OCI-LY7 (cell line): ENCODE measurements around the gene DPYSL4. TPM values are rescaled to one million over a fixed set of nuclear protein-coding genes. Genes with fewer than 3 reads are reported as not detected.

Experiments used
- BruUV-seq: library from RNA; stranded (reverse); fragments of 400-500 nt; replicated peaks from 2 replicates; lab custom pipeline; 2021; lab: Mats Ljungman, UMichigan
- CTCF ChIA-PET: fragments of 300-600 bp; sonication (Branson Sonifier 250); formaldehyde crosslinking; loops from one replicate; lab custom pipeline; 2022; ENCODE audit warnings: antibody characterized with exemption; ENCODE audit not compliant: unreplicated experiment; lab: Charles Lee
- POLR2A ChIA-PET: fragments of 300-600 bp; sonication (Branson Sonifier 250); formaldehyde crosslinking; loops from one replicate; lab custom pipeline; 2022; ENCODE audit warnings: antibody characterized with exemption; lab: Charles Lee
- DNase-seq: peaks from one replicate; pipeline ENCODE4 v3.0.0-alpha.2; 2015; ENCODE audit warnings: low spot score
- H2AFZ ChIP-seq: fragments of 200-600 bp; sonication (generic), shearing (Covaris generic); 2 replicates; pipeline ENCODE4 v1.6.1; 2014; ENCODE audit warnings: mild to moderate bottlenecking, antibody characterized with exemption, low read length, moderate library complexity
- H3K27ac ChIP-seq: fragments of 200-600 bp; sonication (generic); 2 replicates; pipeline ENCODE4 v1.5.1; 2014; ENCODE audit warnings: mixed run types, low read depth, mild to moderate bottlenecking, moderate library complexity, low read length, inconsistent platforms; ENCODE audit not compliant: poor library complexity, severe bottlenecking
- H3K36me3 ChIP-seq: fragments of 200-600 bp; sonication (generic); 2 replicates; pipeline ENCODE4 v1.6.1; 2014; ENCODE audit warnings: mild to moderate bottlenecking, antibody characterized with exemption, low read length, moderate library complexity, mixed read lengths; ENCODE audit not compliant: insufficient read depth
- H3K4me1 ChIP-seq: fragments of 200-600 bp; sonication (generic); 2 replicates; pipeline ENCODE4 v1.5.1; 2014; ENCODE audit warnings: mild to moderate bottlenecking, low read length; ENCODE audit not compliant: insufficient read depth, poor library complexity, severe bottlenecking
- H3K4me2 ChIP-seq: fragments of 200-600 bp; sonication (generic); 2 replicates; pipeline ENCODE4 v1.6.1; 2014; ENCODE audit warnings: mild to moderate bottlenecking, low read length
- H3K4me3 ChIP-seq: fragments of 200-600 bp; sonication (generic); 2 replicates; pipeline ENCODE4 v1.5.1; 2014; ENCODE audit warnings: mild to moderate bottlenecking, low read depth, low read length; ENCODE audit not compliant: poor library complexity, severe bottlenecking
- H3K79me2 ChIP-seq: fragments of 200-600 bp; sonication (generic); 2 replicates; pipeline ENCODE4 v1.6.1; 2016; ENCODE audit warnings: low read depth, mild to moderate bottlenecking, low read length, moderate library complexity, mixed read lengths; ENCODE audit not compliant: insufficient read depth
- H3K9me2 ChIP-seq: fragments of 200-600 bp; sonication (generic); 2 replicates; pipeline ENCODE4 v1.6.1; 2016; ENCODE audit warnings: mild to moderate bottlenecking, low read length, mixed read lengths; ENCODE audit not compliant: insufficient read depth
- H3K9me3 ChIP-seq: fragments of 200-600 bp; sonication (generic); 2 replicates; pipeline ENCODE4 v1.6.1; 2014; ENCODE audit warnings: mild to moderate bottlenecking, mixed run types, low read length, mixed read lengths
- H4K20me1 ChIP-seq: fragments of 200-600 bp; sonication (generic); 2 replicates; pipeline ENCODE4 v1.6.1; 2014; ENCODE audit warnings: mild to moderate bottlenecking, antibody characterized with exemption, low read length, moderate library complexity, mixed read lengths; ENCODE audit not compliant: insufficient read depth
- CTCF ChIP-seq: fragments of 200-600 bp; sonication (generic); conservative IDR thresholded peaks from 2 replicates; pipeline ENCODE4 v1.5.1; 2014; ENCODE audit warnings: mild to moderate bottlenecking, antibody characterized with exemption, low read length, moderate library complexity, mixed read lengths
- EZH2phosphoT487 ChIP-seq: fragments of 200-600 bp; sonication (generic); IDR thresholded peaks from 2 replicates; pipeline ENCODE4 v1.6.1; 2018; ENCODE audit warnings: low read depth, borderline replicate concordance, mild to moderate bottlenecking, mixed run types, antibody characterized with exemption, low read length, moderate library complexity, mixed read lengths
- intact Hi-C: fragments of 100-400 bp; cut with micrococcal nuclease; formaldehyde crosslinking; loops from one replicate; pipeline ENCODE4 v1.10.0; 2022; ENCODE audit not compliant: unreplicated experiment
- total RNA-seq, 2 experiments: library from RNA; depleted of rRNA in 1 of 2; stranded (reverse); fragments of >200 nt in 1 of 2; shearing (Covaris generic) in 1 of 2; gene quantifications; 2 replicates each; pipeline ENCODE4 v1.2.3, GENCODE V29; 2014 to 2022

DPYSL4 gene
- total RNA-seq, 2 experiments from 2014 or later, result not detected

- Histone ChIP-seq H4K20me1 (no peaks in the 10 kb centered on the region), H3K4me2 (no peak overlapping the region), H3K36me3 (no peaks in the 10 kb centered on the region), H3K9me2 (no peaks in the 10 kb centered on the region), H3K4me3 (no peak overlapping the region), H3K9me3 (no peaks in the 10 kb centered on the region), H2AFZ (no peak overlapping the region), H3K27ac (no peak overlapping the region), H3K4me1 (no peaks in the 10 kb centered on the region), H3K79me2 (no peaks in the 10 kb centered on the region)
- TF ChIP-seq CTCF (no peak), EZH2phosphoT487 (no peak)
- ChIA-PET POLR2A (no interaction called here), CTCF (no interaction called here)
- DNase-seq, result no peak
- intact Hi-C loops, result loop anchor here (10.0 kb wide), 1 partner anchor 247 kb away; the partner anchor contains the start of gene PPP2R2D
- no TSS peak for BruUV-seq
Observed at GRCh38 chr10:132151286-132151950, 35.3 kb upstream of the DPYSL4 start.

DNA sequence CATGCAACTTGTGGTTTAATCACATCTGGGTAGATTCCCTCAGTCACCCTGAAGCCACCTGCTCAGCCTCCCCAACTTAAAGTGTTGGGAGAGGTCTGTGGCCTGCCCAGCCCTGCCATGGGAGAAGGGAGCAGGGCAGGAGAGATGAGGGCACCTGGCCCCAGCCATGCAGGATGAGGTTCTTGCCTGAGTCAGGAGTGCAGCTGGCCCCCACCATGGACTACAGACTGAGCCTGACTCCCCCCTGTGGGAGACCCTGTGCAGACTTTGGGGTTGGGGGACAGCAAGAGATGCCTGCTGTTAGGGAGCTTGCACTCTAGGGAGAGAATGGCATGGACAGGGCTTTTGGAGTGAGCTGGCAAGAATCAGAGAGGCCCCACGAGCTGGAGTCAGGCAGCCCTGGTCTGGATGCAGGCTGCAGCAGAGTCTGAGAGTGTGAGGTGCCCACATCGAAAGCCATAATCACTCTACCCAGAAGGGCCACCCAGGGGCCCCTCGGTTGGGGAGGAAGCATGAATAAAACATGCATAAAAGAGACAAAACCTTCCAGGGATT is 34.7 kb upstream of the DPYSL4 start:
- intact Hi-C loops, result loop anchor here (10.0 kb wide), 1 partner anchor 247 kb away; the partner anchor contains the start of gene PPP2R2D
- TF ChIP-seq CTCF, result no peak
- TF ChIP-seq EZH2phosphoT487, result no peak
- Histone ChIP-seq H2AFZ (no peak overlapping the region), H3K27ac (no peak overlapping the region), H3K4me3 (no peak overlapping the region), H3K9me3 (no peaks in the 10 kb centered on the region), H4K20me1 (no peaks in the 10 kb centered on the region), H3K4me2 (no peak overlapping the region), H3K79me2 (no peaks in the 10 kb centered on the region), H3K4me1 (no peaks in the 10 kb centered on the region), H3K36me3 (no peaks in the 10 kb centered on the region), H3K9me2 (no peaks in the 10 kb centered on the region)
- ChIA-PET CTCF (no interaction called here), POLR2A (no interaction called here)
- no TSS peak for BruUV-seq
- no peak for DNase-seq
